GM21423 (cell line): ENCODE measurements around the gene AKAP13.
"Not testable (repeated sequence)": the region's sequence is repeated elsewhere in the genome, so short reads cannot be mapped to it uniquely, and the experiment has no call there.

Experiments
- ATAC-seq: cut with Tn5 transposase; IDR thresholded peaks from one replicate; pipeline ENCODE4 v1.9.1; 2021; ENCODE audit warnings: mild to moderate bottlenecking, moderate library complexity; ENCODE audit not compliant: unreplicated experiment

AKAP13 gene

GRCh38 chr15:85349062-85349461 is 31.3 kb upstream of the AKAP13 start:
- not testable (repeated sequence) for ATAC-seq

DNA sequence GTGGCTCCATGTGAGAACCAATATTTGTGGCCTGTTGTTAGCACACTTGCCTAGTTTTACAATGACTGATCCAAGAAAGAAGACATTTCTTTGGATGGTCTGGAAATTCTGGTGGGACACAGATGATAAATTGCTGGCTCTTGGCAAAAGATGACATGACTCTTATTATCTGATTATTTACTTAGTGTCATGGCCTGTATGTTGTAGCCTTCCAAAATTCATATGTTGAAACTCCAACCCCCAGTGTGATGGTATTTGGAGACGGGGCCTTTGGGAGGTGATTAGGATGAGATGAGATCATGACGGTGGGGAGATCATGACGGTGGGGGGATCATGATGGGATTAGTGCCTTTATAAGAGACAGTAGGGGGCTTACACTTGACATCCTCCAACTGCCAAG is 30.0 kb upstream of the AKAP13 start:
- no peak for ATAC-seq

DNA sequence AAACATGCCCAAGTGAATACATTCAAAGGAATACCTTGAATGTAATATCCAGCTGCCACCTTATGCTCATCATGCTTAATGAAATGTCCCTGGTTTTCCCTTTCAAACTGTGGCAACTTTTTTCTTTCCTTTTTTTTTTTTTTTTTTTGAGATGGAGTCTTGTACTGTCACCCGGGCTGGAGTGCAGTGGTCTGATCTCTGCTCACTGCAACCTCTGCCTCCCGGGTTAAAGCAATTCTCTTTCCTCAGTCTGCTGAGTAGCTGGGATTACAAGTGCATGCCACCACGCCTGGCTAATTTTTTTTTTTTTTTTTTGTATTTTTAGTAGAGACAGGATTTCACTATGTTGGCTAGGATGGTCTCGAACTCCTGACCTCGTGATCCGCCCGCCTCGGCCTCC is 28.9 kb upstream of the AKAP13 start:
- not testable (repeated sequence) for ATAC-seq

GRCh38 chr15:85351965-85352364 is 28.4 kb upstream of the AKAP13 start:
- ATAC-seq: no peak

- no peak for ATAC-seq
Observed at GRCh38 chr15:85353516-85353915, 26.9 kb upstream of the AKAP13 start.

- no peak for ATAC-seq
Observed at GRCh38 chr15:85354461-85354860, 25.9 kb upstream of the AKAP13 start.

GRCh38 chr15:85354948-85355347 is 25.5 kb upstream of the AKAP13 start:
- ATAC-seq: no peak

DNA sequence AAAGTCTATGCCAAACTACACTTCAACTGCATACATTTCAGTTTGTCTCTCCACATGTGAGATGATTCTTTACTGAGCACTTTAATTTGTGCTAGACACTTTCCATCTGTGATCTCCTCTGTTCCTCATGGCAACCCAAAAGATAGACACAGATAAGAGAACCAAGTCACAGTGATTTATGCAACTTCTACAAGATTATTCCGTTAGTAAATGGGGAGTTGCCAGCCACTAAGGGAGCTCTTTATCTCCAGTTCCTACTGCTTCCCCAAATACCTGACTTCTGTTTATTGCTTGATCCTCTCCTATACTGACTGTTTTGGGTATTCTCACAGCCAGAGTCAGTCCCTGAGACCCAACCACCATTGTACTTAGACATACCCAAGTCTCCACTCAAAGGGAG is 24.1 kb upstream of the AKAP13 start:
- no peak for ATAC-seq

- peak; percentile 51 for ATAC-seq
Observed at GRCh38 chr15:85361323-85361722, 19.1 kb upstream of the AKAP13 start.

GRCh38 chr15:85362436-85363081 is 17.8 kb upstream of the AKAP13 start:
- no peak for ATAC-seq

GRCh38 chr15:85365980-85366379 is 14.4 kb upstream of the AKAP13 start:
- no peak for ATAC-seq

DNA sequence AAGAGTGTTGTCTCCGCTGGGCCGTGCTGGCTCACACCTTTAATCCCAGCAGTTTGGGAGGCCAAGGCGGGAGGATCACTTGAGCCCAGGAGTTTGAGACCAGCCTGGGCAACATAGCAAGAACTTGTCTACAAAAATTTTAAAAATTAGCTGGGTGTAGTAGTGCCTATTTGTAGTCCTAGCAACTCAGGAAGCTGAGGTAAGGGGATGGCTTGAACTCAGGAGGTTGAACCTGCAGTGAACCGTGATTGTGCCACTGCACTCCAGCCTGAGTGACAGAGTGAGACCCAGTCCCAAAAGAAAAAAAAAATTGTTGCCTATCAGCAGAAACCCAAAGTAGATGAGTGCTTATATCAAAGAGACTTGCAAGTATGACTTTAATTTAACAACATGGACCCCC is 12.7 kb upstream of the AKAP13 start:
- ATAC-seq: no peak

DNA sequence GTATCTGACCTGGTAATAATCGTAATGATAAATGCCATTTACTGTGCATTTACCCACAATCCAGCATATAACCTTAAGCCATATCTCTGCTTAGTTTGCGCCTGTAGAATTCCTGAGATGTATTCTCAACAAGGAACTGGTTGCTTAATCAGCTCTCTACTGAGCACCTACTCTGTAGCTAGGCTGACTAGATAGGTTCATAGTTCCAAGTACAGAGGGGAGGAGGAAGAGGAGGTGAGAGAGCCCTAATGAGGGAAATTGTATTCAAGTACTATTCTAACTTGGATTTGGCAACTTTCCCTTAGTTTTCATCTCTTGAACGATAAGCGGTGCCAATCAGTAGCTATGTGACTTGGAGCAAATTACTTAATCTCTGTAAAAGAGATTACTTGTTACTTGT is 5.6 kb upstream of the AKAP13 start:
- no peak for ATAC-seq

GRCh38 chr15:85377269-85377668 is 3.1 kb upstream of the AKAP13 start:
- no peak for ATAC-seq

DNA sequence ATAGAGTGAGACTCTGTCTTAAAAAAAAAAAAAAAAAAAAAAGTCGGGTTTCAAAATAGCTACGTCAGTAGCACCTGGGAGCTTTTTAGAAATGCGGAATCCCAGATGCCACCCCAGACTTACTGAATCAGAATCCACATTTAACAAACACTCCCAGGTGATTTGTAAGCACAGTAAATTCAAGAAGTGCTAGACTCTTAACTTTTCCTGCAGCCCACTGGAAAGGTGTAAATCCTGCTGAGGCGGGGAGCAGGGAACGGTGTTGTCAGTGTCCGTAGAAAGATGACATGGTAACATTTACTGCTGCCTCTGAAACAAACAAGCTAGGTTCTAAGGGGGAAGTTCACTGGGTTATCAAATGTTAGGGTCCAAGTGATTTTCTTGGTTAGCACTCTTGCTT is 2.4 kb upstream of the AKAP13 start:
- no peak for ATAC-seq

- ATAC-seq: no peak
Observed at GRCh38 chr15:85379403-85380131, 836 bp upstream of the AKAP13 start.

GRCh38 chr15:85380812-85381642 is 624 bp downstream of the AKAP13 start:
- peak; percentile 31 for ATAC-seq

- no peak for ATAC-seq
Observed at GRCh38 chr15:85381850-85382751, 1.7 kb downstream of the AKAP13 start.

- no peak for ATAC-seq
Observed at GRCh38 chr15:85382942-85383341, 2.5 kb downstream of the AKAP13 start.

- ATAC-seq: no peak
Observed at GRCh38 chr15:85383470-85384148, 3.2 kb downstream of the AKAP13 start.
